ENCODE results near the gene HNRNPUL1. TPM values are rescaled to one million over a fixed set of nuclear protein-coding genes. Genes with fewer than 3 reads are reported as not detected.

The HNRNPUL1 gene
- total RNA-seq, 1 donor from 2014 or later, result 191 TPM

DNA sequence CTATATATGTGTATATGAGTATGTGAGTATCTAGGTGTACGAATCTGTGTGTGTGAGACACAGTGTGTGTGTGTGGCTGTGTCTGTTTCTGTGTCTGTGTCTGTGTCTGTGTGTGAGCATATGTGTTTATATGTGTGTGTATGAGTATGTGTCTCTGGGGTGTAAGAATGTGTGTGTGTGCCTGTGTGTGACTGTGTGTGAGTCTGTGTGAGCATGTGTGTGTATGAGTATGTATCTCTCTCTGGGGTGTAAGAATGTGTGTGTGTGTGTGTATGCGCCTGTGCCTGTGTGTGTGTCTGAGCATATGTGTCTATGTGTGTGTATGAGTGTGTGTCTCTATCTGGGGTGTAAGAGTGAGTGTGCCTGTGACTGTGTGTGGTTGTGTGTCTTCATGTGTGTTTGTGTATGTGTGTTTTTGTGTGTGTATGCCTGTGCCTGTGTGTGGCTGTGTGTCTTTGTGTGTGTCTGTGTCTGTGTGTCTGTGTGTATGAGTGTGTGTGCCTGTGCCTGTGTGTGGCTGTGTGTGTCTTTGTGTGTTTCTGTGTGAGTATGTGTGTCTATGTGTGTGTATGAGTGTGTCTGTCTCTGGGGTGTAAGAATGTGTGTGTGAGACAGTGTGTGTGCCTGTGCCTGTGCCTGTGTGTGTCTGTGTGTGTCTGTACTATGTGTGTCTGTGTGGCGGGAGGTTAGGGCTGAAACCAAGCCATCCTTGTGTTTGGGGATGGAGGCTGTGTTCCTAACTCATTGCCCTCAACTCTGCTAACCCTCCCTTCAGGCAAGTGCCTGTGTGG, 33.9 kb upstream of the HNRNPUL1 start:
- intact Hi-C loops (cut with DNase I), result no loop called here
- H3K27me3 ChIP-seq (ENCODE audit: low read depth), result peaks cover 19% of the 10 kb centered on the region
- peaks cover 16% of the 10 kb centered on the region for H3K36me3 ChIP-seq
- ATAC-seq (no peak), DNase-seq (no peak)
- no peaks in the 10 kb centered on the region for H3K9me3 ChIP-seq
- TF ChIP-seq, protein P1, sequence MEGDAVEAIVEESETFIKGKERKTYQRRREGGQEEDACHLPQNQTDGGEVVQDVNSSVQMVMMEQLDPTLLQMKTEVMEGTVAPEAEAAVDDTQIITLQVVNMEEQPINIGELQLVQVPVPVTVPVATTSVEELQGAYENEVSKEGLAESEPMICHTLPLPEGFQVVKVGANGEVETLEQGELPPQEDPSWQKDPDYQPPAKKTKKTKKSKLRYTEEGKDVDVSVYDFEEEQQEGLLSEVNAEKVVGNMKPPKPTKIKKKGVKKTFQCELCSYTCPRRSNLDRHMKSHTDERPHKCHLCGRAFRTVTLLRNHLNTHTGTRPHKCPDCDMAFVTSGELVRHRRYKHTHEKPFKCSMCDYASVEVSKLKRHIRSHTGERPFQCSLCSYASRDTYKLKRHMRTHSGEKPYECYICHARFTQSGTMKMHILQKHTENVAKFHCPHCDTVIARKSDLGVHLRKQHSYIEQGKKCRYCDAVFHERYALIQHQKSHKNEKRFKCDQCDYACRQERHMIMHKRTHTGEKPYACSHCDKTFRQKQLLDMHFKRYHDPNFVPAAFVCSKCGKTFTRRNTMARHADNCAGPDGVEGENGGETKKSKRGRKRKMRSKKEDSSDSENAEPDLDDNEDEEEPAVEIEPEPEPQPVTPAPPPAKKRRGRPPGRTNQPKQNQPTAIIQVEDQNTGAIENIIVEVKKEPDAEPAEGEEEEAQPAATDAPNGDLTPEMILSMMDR (IDR thresholded peaks at IDR 0.05), result no peak
- H3K4me1 ChIP-seq, result peaks cover 19% of the 10 kb centered on the region
- no peak overlapping the region for H3K4me3 ChIP-seq
- no peak overlapping the region for H3K27ac ChIP-seq

- H3K4me3 ChIP-seq, result no peak overlapping the region
- peak overlapping the region; percentile 69 for H3K27ac ChIP-seq
- TF ChIP-seq, protein P1 (IDR thresholded peaks at IDR 0.05), result no peak
- peaks cover 21% of the 10 kb centered on the region for H3K36me3 ChIP-seq
- H3K9me3 ChIP-seq, result no peaks in the 10 kb centered on the region
- H3K4me1 ChIP-seq, result no peaks in the 10 kb centered on the region
- intact Hi-C loops (cut with DNase I), result no loop called here
- H3K27me3 ChIP-seq (ENCODE audit: low read depth), result peaks cover under 1% of the 10 kb centered on the region
- DNase-seq (no peak), ATAC-seq (no peak)
Measured at GRCh38 chr19:41232686-41233085, 31.5 kb upstream of the HNRNPUL1 start.

- H3K4me1 ChIP-seq, result no peaks in the 10 kb centered on the region
- H3K4me3 ChIP-seq, result no peak overlapping the region
- H3K27me3 ChIP-seq (ENCODE audit: low read depth), result no peaks in the 10 kb centered on the region
- no peaks in the 10 kb centered on the region for H3K9me3 ChIP-seq
- TF ChIP-seq, protein P1 (IDR thresholded peaks at IDR 0.05), result no peak
- intact Hi-C loops (cut with DNase I), result no loop called here
- no peak overlapping the region for H3K27ac ChIP-seq
- peak; percentile 74 for DNase-seq
- peaks cover 30% of the 10 kb centered on the region for H3K36me3 ChIP-seq
- peak; percentile 80 to 91 for ATAC-seq
Measured at GRCh38 chr19:41233748-41234240, 30.4 kb upstream of the HNRNPUL1 start.

GRCh38 chr19:41234512-41235168, 29.5 kb upstream of the HNRNPUL1 start:
- H3K4me1 ChIP-seq, result no peaks in the 10 kb centered on the region
- intact Hi-C loops (cut with DNase I), result no loop called here
- no peak for ATAC-seq

GRCh38 chr19:41235480-41235879, 28.7 kb upstream of the HNRNPUL1 start:
- no peak for ATAC-seq
- Histone ChIP-seq H3K4me1 (no peaks in the 10 kb centered on the region), H3K4me3 (no peak overlapping the region), H3K9me3 (no peaks in the 10 kb centered on the region), H3K36me3 (peaks cover 40% of the 10 kb centered on the region), H3K27ac (no peak overlapping the region), H3K27me3 (ENCODE audit: low read depth) (no peaks in the 10 kb centered on the region)
- TF ChIP-seq, protein P1 (IDR thresholded peaks at IDR 0.05), result no peak
- DNase-seq, result no peak
- intact Hi-C loops (cut with DNase I), result no loop called here

More at GRCh38 chr19:41234512-41235168, 29.5 kb upstream of the HNRNPUL1 start:
- H3K27me3 ChIP-seq (ENCODE audit: low read depth), result no peaks in the 10 kb centered on the region
- no peak overlapping the region for H3K27ac ChIP-seq
- H3K4me3 ChIP-seq, result no peak overlapping the region
- TF ChIP-seq, protein P1 (IDR thresholded peaks at IDR 0.05), result no peak
- no peaks in the 10 kb centered on the region for H3K9me3 ChIP-seq
- peaks cover 37% of the 10 kb centered on the region for H3K36me3 ChIP-seq
- no peak for DNase-seq

All from lower lobe of right lung (tissue), 2 donors.